ENCODE results near the gene GRIK3.

GRCh38 chr1:36859926-36860325, 174.4 kb downstream of the GRIK3 start:
- TF ChIP-seq CTCF (IDR thresholded peaks at IDR 0.05; ENCODE audit: low read depth, low read length, missing input control) (no peak), NR2F2 (IDR thresholded peaks at IDR 0.05) (no peak), TAF1 (conservative IDR thresholded peaks at IDR 0.05) (no peak), FOXA1 (IDR thresholded peaks at IDR 0.05) (no peak), MAX (IDR thresholded peaks at IDR 0.05) (no peak), RAD21 (IDR thresholded peaks at IDR 0.05) (no peak), JUND (IDR thresholded peaks at IDR 0.05) (no peak)

Data from liver (tissue), 3 donors.